Thyroid gland (tissue), 4 donors: Measurements from ENCODE around the gene AMZ1.

Experiments used
- CTCF ChIP-seq, 6 experiments: fragments of 200-600 bp in 3 of 6; fragments of 450-650 bp in 3 of 6; sonication (generic) in 3 of 6; IDR thresholded peaks; one replicate each; pipeline ENCODE4 v1.5.1; 2016 to 2019; ENCODE audit warnings: antibody characterized with exemption in 6 of 6, mild to moderate bottlenecking in 2 of 6, inconsistent platforms in 1 of 6, moderate library complexity in 1 of 6
- POLR2A ChIP-seq, 2 donors: fragments of 450-650 bp; IDR thresholded peaks; one replicate each; pipeline ENCODE4 v1.6.1; 2017; ENCODE audit warnings: antibody characterized with exemption in 2 of 2, mild to moderate bottlenecking in 2 of 2, moderate library complexity in 1 of 2

DNA sequence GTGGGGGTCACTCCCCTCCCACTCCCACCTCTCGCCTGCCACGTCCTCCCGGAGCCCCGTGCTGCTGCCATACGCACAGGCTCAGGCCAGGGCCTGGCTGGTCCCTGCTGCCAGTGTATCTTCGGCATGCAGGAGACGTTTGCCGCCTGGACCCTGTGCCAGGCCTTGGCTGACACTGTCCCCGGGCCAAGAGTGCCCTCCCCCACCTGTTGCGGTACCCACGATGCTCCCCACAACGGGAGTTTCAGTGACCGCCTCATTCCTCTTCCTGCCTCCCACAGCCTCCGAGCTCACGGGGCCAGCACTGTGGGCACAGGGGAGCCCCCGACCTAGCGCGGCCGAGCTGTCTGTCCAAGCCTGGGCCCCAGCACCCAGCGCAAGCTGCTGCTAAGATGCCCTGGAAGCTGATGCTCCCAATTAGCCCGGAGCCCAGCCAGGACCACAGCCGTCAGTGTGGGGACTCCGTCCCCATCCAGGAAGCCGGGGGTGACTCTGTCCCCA is 48.8 kb upstream of the AMZ1 start:
- TF ChIP-seq CTCF (IDR thresholded peaks at IDR 0.05) (no peak), POLR2A (IDR thresholded peaks at IDR 0.05) (no peak)
